Measurements from ENCODE around the gene ANKRD28. TPM values are rescaled to one million over a fixed set of nuclear protein-coding genes. Genes with fewer than 3 reads are reported as not detected.

The ANKRD28 gene
- total RNA-seq, 2 experiments from 2014 or later: 42.0 to 44.1 TPM

DNA sequence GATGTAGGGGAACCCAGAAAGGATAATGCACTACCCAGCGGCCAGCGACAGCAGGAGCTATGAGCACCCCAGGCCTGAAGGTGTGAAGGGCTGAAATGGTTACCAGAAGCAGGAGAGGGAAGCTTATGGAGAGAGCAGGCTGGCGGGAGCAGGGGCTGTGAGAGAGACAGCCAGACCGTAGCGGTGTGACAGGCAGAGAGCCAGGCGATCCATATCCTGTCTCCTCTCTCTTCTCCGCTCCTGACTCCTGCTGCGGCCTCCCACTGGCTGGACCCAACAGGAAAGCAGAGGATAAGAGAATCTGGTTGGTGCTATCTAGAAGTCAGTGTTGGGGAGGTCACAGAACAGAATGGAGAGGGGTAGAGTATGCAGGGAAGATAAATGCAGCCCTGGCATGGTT is 146.4 kb downstream of the ANKRD28 start:
- ChIA-PET CTCF (no interaction called here), POLR2A (no interaction called here)

DNA sequence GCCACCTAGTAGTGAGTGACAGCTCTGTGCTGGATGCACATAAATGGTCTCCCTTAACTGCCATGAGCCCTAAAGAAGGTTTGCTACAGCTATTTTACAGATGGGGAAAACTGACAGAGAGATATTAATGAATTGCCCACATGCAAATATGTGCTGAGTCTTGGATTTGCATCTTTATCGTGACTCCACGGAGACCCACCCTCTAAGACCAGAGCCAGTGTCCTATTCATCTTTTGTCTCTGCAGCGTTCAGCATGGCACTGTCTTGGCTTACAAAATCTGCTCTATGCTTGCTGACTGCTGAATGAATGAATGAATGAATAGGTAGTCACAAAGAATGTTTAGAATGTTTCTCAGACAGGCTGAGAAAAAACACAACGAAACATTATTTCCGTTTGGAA is 147.9 kb downstream of the ANKRD28 start:
- ChIA-PET CTCF (no interaction called here), POLR2A (no interaction called here)

DNA sequence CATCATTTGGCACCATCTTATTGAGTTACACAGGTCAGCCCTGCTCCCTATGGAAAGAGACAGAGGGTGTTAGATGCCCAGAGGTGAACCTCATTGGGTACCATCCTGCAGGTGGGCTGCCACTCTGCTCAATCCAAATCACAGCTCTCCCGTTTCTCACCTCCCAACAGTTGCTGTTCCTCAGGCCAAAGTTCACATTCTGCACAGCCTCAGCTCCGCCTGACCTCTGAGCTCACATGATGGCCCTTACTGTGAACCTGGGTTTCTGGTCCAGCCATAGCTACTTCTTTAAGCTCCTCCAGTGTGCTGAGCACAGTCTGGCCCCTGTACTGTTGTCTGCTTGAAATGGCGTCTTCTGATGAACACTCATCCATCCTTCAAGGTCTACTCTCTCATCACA is 148.4 kb downstream of the ANKRD28 start:
- ChIA-PET CTCF (no interaction called here), POLR2A (no interaction called here)

DNA sequence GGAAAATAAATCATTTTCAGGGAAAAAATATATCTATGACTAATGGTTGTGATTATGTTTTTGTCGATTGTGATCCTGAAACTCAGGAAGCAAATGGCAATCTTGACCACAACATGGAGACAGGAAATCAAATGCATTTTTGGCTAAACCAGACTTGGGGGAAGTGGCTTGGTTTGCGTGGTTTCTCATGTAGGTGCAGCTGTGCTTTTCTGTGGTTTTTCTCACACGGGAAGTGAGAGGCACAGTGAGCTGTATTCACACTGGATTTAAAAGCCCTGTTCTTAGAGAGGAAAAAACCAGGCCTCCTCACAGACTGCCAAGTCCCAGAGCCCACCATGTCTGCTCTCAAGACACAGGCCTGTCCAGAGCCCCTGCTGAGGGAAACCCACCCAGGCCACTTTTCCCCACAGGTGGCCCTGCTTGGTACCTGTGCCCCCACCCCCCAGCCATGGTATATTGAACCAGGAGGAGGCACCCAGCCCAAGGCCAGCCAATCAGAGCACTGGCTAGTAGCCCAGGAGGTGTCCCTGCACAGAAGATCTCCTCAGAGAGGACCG is 150.1 kb downstream of the ANKRD28 start:
- ChIA-PET POLR2A (interaction anchor here (1.3 kb wide), 1 partner anchor 11 kb away, joined by 3 read pairs; no protein-coding TSS in a partner anchor), CTCF (no interaction called here)

DNA sequence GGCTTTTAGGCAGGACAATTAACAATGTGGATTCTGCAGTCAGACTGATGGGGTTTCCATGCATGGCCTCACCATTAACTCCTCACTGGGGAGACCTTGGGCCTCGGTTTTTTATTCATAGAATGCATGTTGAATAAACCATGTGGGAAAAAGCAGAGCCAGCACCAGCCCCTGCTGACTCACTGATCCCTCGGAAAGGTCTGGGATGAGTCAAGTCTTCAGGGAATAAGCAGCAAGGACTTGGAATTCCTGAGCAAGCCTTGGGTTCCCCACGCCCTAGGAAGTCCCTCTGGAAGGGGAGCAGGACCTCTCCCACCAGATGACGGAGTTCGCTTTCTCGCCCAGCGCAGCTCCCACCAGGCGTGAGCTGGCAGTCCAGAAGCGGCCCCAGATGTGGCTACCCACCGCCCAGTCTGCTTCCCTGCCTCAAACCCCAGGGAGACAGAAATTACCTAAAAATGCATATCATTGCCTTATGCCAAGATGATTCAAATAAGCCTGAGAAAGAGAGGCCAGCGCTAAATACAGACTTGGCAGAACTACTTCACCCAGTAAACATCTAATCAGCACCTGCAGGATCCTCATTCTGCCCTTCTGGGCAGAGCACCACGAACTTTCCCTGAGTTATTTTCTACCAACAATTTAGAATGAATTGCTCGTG is 150.8 kb downstream of the ANKRD28 start:
- POLR2A ChIA-PET: interaction anchor here (1.3 kb wide), 1 partner anchor 11 kb away, joined by 3 read pairs; no protein-coding TSS in a partner anchor
- CTCF ChIA-PET: no interaction called here

DNA sequence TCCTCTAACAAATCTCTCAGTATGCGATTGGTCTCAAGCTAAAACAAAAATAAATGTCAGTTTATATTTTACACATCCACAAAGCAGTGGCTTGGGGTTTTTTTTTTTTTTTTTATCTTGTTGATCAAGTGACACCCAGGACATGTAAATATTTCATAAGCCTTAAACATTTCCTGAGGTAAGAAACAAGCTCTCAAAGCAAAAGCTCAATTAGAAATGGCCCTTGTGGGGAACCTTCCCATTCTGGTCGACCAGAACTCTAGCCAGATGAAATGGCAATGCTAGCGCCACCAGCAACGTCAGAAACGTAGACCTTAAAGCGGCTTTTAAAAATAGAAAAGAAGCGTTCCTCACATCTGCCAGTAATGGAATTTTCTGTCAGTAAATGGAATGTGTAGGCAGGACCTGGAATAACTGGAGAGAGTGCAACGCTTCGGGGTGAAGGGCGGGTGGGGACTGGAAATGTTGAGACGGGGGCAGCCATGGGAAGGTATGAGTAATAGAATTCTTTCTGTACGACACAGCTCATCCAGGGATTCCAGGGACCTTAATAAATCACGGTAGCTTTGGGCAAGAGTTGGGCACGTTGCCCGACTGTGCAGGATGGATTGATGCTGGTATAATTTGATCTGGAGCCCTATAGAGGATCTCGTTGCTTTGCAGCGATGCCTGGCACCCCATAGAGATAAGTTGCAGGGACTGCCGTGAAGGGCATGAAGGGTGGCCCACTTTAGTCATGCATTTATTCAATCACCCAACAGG is 151.9 kb downstream of the ANKRD28 start:
- POLR2A ChIA-PET: interaction anchor here (0.6 kb wide), 1 partner anchor 209 kb away, joined by 5 read pairs; no protein-coding TSS in a partner anchor

DNA sequence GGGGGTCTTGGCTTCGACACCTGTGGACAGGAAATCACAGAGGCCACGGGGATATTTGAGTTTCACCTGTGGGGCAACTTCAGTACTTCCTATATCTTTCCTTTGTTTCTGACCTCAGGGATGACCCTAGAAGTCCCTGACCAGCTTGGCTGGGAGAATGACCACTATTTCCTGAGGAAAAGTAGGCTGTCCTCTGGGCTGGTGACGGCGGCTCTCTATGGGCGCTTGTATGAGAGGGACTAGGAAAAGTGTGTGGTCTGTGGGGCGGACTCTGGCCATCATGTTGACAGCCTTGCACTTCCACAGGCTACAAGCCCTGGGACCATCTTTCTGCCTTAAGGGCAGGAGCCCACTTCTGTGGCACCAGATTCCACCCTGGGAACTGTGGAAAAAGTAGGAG is 152.5 kb downstream of the ANKRD28 start:
- ChIA-PET CTCF (no interaction called here), POLR2A (no interaction called here)

More for the DNA sequence above, 151.9 kb downstream of the ANKRD28 start:
- CTCF ChIA-PET: no interaction called here

DNA sequence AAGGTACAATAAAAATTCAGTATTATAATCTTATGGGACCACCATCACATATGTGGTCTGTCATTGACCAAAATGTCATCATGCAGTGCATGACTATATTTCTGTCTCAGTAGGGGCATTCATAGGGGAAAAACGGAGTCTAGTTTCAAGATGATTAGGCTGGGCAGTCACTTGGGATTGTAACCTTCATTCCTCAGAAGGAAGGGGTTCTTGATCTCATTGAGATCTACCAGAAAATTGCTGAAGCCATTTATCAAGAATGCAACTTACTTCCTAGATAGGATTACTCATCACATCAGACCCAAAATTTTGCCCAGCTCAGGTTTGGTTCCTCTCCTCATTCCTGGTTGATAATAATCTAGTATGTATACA is 158.9 kb downstream of the ANKRD28 start:
- ChIA-PET CTCF (no interaction called here), POLR2A (no interaction called here)

DNA sequence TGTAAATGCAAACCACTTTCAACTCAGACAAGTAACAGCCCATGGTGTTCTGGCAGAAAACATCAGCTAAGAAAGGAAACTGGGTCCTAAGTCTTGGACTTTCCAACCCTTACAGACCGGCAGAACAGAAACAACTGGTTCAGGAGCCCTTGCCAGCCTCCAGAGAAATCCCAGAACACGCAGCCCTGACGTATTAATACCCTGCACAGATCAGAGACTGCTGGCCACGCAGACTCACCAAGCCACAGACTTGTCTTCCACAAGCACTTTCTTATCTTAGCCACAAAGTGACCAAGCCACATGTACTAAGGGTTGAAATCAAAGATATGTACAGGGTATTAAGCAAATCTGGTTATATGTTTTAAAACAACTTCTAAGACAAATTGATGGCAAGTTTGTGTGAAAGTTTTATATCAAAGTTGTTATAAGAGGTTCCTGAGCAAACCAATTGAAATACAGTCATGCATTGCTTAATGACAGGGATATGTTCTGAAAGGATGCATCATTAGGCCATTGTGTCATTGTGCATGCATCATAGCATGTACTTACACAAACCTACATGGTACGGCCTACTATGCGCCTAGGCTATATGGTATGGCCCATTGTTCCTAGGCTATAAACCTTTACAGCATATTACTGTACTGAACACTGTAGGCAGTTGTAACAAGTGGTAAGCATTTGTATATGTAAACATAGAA is 159.4 kb downstream of the ANKRD28 start:
- POLR2A ChIA-PET: no interaction called here
- CTCF ChIA-PET: no interaction called here

DNA sequence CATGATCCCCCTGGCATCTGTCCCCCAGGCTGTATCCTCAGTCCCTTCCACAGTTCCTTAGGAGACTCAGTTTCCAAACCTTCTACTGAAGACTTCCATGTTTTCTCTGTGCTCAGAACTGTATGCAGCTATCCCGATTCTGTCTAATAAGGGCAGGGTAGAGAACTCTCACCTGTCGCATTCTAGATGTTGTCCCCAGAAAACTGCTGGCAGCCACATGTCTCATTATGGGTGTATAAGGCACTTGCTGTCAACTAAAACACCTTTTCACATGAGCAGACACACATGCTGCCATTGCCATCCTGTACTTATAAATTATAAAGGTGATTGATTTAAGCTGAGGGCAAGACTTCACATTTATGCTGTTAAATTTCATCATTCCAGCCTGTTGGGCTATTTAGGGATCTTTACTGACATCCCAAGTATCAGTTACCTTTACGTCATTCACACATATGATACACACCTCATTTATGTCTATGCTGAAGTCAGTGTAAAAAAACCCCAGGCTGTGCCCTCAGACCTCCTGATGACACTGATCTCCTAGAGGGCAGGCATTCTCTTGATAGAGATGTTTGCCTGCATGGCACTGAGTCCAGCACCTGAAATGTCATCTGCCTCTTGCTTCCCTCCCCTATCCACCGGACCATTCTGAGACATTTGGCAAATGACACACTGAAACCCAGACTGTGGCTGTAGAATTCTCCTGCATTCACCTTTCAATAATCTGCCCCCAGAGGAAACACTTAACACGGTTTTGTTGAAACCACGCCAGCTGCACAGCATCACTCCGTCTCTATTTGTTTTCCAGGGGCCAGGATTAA is 160.4 kb downstream of the ANKRD28 start:
- ChIA-PET POLR2A (no interaction called here), CTCF (interaction anchor here (0.8 to 1.2 kb wide), 2 partner anchors 22 to 159 kb away, joined by 3 to 6 read pairs; no protein-coding TSS in a partner anchor)

DNA sequence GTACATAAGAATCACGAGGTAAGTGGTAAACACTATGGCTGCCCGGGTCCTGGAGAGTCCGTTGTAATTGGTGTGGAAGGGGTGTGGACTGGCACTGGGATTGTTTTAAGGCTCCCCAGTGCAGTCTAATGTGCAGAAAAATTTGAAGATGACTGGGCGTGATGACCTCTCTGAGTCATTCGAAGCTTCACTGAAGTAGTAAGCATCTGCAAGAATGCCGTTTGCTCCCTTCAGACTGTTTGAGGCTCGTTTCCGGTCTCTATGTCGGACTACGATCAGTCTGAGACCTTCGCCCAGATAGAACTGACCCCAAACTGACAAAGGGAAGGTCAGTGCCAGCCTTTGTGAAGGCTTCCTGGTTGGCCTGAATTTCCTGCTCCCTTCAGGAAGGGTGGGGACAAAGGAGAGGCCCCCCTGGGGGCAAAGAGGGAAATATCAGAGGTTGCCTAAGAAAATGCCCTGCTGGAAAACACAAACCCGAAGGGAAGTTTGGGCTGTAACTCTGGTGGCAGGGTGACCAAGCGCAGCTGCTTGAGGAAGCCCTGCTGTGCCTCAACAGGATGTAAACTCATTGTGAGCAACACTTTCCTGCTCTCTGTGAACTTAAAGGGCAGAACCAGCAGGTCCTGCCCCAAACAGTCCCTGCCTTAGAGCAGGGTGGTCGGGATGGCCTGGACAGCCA is 161.6 kb downstream of the ANKRD28 start:
- CTCF ChIA-PET: interaction anchor here (0.8 to 1.3 kb wide), 3 partner anchors 10 to 161 kb away, joined by 3 to 6 read pairs (median 3); no protein-coding TSS in a partner anchor

DNA sequence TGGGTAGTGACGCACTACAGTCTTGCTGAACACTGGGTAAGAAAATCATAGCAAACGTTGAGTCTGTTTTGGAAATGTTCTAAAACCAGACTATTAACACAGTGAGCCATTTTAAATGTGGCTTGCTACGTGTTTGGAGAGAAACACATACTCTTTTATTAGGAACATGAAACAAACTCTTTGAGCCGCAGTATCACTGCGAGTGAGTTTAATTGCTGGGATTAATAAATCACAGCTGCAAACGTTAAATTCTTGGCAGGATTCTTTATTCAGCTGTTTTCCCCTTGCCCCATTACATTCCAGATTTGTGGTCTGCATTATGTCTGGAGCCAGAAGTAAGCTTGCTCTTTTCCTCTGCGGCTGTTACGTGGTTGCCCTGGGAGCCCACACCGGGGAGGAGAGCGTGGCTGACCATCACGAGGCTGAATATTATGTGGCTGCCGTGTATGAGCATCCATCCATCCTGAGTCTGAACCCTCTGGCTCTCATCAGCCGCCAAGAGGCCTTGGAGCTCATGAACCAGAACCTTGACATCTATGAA is 162.6 kb downstream of the ANKRD28 start:
- POLR2A ChIA-PET: no interaction called here
- CTCF ChIA-PET: interaction anchor here (0.6 to 1.3 kb wide), 2 partner anchors 9 to 207 kb away, joined by 3 read pairs; no protein-coding TSS in a partner anchor

More for the DNA sequence above, 161.6 kb downstream of the ANKRD28 start:
- POLR2A ChIA-PET: interaction anchor here (0.5 to 1.1 kb wide), 2 partner anchors 11 to 161 kb away, joined by 3 to 4 read pairs; no protein-coding TSS in a partner anchor

DNA sequence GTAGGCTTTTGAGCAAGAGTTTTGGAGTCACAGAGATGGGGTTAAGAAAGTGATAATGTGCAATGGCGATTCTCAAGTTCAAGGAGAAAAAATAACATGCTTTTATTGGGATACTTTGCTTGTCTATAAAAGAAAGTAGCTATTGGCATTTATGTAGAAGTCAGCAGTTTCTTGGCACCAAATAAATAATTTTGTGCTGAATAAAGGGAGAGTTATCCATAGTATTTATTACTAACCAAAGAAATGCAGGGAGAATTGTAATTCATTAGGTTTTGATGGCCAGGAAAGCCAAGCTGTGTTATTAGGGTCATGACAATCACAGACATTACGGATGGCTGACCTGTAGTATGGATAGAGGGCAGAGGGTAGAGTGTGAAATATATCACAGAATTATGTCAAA is 163.1 kb downstream of the ANKRD28 start:
- POLR2A ChIA-PET: no interaction called here
- CTCF ChIA-PET: interaction anchor here (1.3 kb wide), 1 partner anchor 8 kb away, joined by 3 read pairs; no protein-coding TSS in a partner anchor

DNA sequence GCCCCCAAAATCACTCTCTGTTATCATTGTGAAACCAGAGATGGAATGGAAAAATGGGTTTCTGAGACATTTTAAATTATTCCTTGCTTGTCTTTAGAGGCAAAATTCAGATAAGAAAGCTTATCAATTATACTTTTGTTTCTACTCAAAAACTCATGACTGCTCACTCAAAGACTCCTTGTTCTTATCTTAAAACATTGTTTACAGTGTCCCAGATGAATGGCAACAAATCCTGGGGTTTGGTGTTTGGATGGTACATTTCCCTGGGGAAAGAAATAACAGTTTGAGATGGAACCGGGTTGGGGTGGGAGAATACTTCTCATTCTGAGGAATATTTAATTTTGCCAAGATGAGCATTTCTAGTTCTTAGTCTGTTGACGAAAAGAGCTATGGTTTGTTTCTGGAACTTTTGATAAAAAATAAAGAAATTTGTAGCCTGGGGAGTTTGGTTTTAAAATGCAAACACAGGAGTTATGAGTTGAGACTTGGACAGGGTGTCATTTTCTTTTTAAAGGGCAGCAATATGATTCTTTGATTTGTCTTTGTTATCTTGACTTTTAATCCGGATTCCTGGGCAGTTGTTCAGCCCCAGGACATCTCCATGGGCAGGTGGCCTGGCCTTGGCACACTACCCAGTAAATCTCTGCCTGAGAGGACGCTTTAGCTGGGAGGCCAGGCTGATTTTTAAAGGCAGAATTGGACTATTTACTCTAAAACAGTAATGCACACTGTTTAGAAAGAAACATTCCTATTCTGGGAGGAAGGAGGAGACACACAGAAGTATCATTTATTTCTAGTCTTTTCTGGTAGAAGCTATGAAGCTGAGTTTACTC is 163.8 kb downstream of the ANKRD28 start:
- CTCF ChIA-PET: no interaction called here

DNA sequence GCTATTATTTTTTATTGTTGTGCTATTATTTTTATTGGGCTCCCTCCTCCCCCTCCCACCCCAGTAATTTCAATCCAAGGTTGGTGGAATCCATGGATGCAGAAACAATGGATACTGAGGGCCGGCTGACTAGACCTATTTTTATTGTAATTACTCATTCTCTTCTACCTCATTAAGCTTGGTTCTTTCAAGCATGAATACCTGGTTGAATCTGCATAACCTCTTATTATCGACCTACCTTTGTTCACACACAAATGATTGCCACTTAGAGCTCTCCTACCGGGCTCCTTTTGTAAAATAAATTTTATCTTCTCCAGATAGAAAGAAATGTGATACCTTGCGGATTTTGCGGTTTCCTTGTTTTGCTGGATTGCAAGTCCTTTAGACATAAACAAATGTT is 164.6 kb downstream of the ANKRD28 start:
- POLR2A ChIA-PET: interaction anchor here (0.6 kb wide), 1 partner anchor 31 kb away, joined by 3 read pairs; no protein-coding TSS in a partner anchor
- CTCF ChIA-PET: no interaction called here

More for the DNA sequence above, 163.8 kb downstream of the ANKRD28 start:
- POLR2A ChIA-PET: no interaction called here

DNA sequence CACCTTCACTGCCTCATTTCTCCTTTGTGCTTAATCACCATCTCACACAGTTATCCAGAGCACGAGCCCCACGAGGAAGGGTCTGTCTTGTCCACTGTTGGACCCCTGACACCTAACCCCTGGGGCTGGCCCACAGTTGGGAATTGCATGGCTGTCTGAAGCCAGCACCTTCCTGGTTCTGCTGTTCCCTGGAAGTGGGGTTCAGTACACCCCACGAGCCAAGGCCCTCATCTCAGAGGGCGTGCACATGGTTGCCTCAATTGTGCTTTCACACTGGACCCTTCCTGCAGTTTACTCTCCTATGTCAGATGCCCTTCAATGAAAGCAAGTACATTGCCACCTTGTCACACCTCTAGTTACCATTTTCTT is 165.6 kb downstream of the ANKRD28 start:
- CTCF ChIA-PET: no interaction called here
- POLR2A ChIA-PET: no interaction called here

DNA sequence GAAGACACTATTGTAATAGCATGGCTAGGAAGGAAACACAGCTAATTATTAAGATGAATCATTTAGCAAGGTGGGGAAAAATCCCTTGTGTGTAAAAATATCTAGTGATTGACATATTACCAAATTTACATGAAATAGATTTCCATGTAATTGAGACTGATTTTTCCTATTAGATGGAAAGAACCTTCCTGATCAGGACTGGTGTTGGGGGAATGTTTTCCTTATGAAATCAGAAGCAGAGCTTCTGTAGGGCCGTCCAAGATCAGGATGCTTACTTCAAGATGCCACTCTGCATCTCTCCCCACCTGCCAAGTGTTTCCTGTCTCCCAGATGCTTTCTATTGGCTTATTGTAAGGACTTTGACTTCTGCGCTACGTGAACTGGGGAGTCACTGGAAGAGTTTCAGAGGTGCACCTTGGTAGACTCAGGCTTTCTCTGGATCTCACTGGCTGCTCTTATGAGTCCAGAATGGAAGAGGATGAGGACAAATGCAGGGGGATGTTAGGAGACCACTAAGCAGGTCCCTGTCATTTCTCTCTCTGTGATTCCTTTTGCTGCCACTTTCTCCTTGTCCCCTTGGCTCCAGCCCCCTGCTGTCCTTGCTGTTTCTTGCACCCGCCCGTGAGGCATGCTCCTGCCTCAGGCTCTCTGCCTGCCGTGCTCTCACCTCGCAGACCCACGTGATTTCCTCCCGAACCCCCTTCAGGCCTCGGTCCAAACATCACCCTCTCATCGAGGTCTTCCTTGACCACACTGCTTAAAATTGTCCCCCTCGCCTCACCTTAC is 166.2 kb downstream of the ANKRD28 start:
- POLR2A ChIA-PET: no interaction called here
- CTCF ChIA-PET: no interaction called here
